ENCODE data around the gene RPTOR. TPM values are rescaled to one million over a fixed set of nuclear protein-coding genes. Genes with fewer than 3 reads are reported as not detected.

The RPTOR gene
- total RNA-seq, 4 donors from 2014 or later = 34.1 to 65.8 (median 43.6) TPM

- intact Hi-C loops (cut with DNase I) = loop anchor here (10.0 kb wide), 1 partner anchor 412 kb away; no protein-coding TSS in a partner anchor
- 39% methylated on average over 11 of the region's 18 CpGs for WGBS
- no peak for DNase-seq (ENCODE audit: extremely low spot score)
Measured at GRCh38 chr17:80986816-80987475, 442.3 kb downstream of the RPTOR start.

GRCh38 chr17:80987941-80988461 lies 443.4 kb downstream of the RPTOR start:
- DNase-seq (ENCODE audit: extremely low spot score) = no peak
- H3K4me1 ChIP-seq = peaks cover 23 to 66% (median 62%) of the 10 kb centered on the region in 4 donors
- intact Hi-C loops (cut with DNase I) = loop anchor here (10.0 kb wide), 1 partner anchor 413 kb away; no protein-coding TSS in a partner anchor
- H3K27ac ChIP-seq (replicated peaks in 1 of 4) = peak overlapping the region in 2 of 4 donors; percentile 28 to 67
- WGBS = 70% methylated on average over 4 of the region's 16 CpGs
- no peaks in the 10 kb centered on the region for H3K9me3 ChIP-seq
- TF ChIP-seq POLR2AphosphoS5 (IDR thresholded peaks at IDR 0.05) (no peak), EP300 (IDR thresholded peaks at IDR 0.05) (no peak), CTCF (IDR thresholded peaks at IDR 0.05) (no peak), POLR2A (IDR thresholded peaks at IDR 0.05; ENCODE audit: low read depth) (no peak)
- no peak overlapping the region for H3K4me3 ChIP-seq
- H3K36me3 ChIP-seq = no peaks in the 10 kb centered on the region
- H3K27me3 ChIP-seq = no peaks in the 10 kb centered on the region

More at GRCh38 chr17:80986816-80987475, 442.3 kb downstream of the RPTOR start:
- TF ChIP-seq EP300 (IDR thresholded peaks at IDR 0.05) = no peak
- Histone ChIP-seq H3K9me3 (no peaks in the 10 kb centered on the region), H3K4me1 (peaks cover 17 to 56% (median 53%) of the 10 kb centered on the region in 4 donors), H3K36me3 (no peaks in the 10 kb centered on the region), H3K27me3 (no peaks in the 10 kb centered on the region), H3K4me3 (no peak overlapping the region), H3K27ac (replicated peaks in 1 of 4) (peak overlapping the region in 3 of 4 donors; percentile 7 to 67 (median 28))

GRCh38 chr17:80989586-80989913 lies 444.9 kb downstream of the RPTOR start:
- Histone ChIP-seq H3K27ac (replicated peaks in 1 of 4) (no peak overlapping the region), H3K9me3 (no peaks in the 10 kb centered on the region), H3K27me3 (no peaks in the 10 kb centered on the region), H3K4me3 (peak overlapping the region in 1 of 4 donors; percentile 29), H3K4me1 (peaks cover 31 to 72% (median 69%) of the 10 kb centered on the region in 4 donors), H3K36me3 (peaks cover 0 to 10% (median 5%) of the 10 kb centered on the region in 4 donors)
- no peak for DNase-seq (ENCODE audit: extremely low spot score)
- TF ChIP-seq POLR2A (IDR thresholded peaks at IDR 0.05; ENCODE audit: low read depth) (no peak), CTCF (IDR thresholded peaks at IDR 0.05) (no peak), POLR2AphosphoS5 (IDR thresholded peaks at IDR 0.05) (no peak), EP300 (IDR thresholded peaks at IDR 0.05) (no peak)
- WGBS = 66% methylated on average over 11 of the region's 11 CpGs
- intact Hi-C loops (cut with DNase I) = loop anchor here (10.0 kb wide), 1 partner anchor 415 kb away; no protein-coding TSS in a partner anchor

GRCh38 chr17:80990921-80991644 lies 446.4 kb downstream of the RPTOR start:
- H3K9me3 ChIP-seq = no peaks in the 10 kb centered on the region
- intact Hi-C loops (cut with DNase I) = loop anchor here (2.0 kb wide), 1 partner anchor 110 kb away; no protein-coding TSS in a partner anchor
- peaks cover 31 to 65% (median 61%) of the 10 kb centered on the region in 4 donors for H3K4me1 ChIP-seq
- H3K36me3 ChIP-seq = peaks cover 13 to 23% (median 18%) of the 10 kb centered on the region in 4 donors
- WGBS = 52% methylated on average over 22 of the region's 22 CpGs
- peak overlapping the region; percentile 94 to 100 (median 98) for H3K4me3 ChIP-seq
- TF ChIP-seq POLR2A (IDR thresholded peaks at IDR 0.05; ENCODE audit: low read depth) (no peak), CTCF (IDR thresholded peaks at IDR 0.05) (no peak), EP300 (IDR thresholded peaks at IDR 0.05) (no peak), POLR2AphosphoS5 (IDR thresholded peaks at IDR 0.05) (no peak)
- H3K27me3 ChIP-seq = no peaks in the 10 kb centered on the region
- DNase-seq (ENCODE audit: extremely low spot score) = no peak
- peak overlapping the region; percentile 52 to 76 (median 74) for H3K27ac ChIP-seq (replicated peaks in 1 of 4)

GRCh38 chr17:80991645-80992076 lies 447.0 kb downstream of the RPTOR start, which contains the start of gene CHMP6:
Gene CHMP6 (plus strand): TSS chr17:80991841. CDS start chr17:80991919, 78 bp downstream.
- TF ChIP-seq EP300 (IDR thresholded peaks at IDR 0.05) (no peak), CTCF (IDR thresholded peaks at IDR 0.05) (peak; percentile 39 to 75 (median 44)), POLR2A (IDR thresholded peaks at IDR 0.05; ENCODE audit: low read depth) (no peak), POLR2AphosphoS5 (IDR thresholded peaks at IDR 0.05) (peak in 1 of 2 donors; percentile 57)
- WGBS = 0% methylated on average over 14 of the region's 66 CpGs
- peak within 1 kb of the TSS; percentile 52 to 76 (median 74) for H3K27ac ChIP-seq (replicated peaks in 1 of 4)
- H3K36me3 ChIP-seq = peaks cover 18 to 29% (median 23%) of the 10 kb centered on the region in 4 donors
- intact Hi-C loops (cut with DNase I) = loop anchor here (2.0 kb wide), 1 partner anchor 109 kb away; no protein-coding TSS in a partner anchor
- no peak for DNase-seq (ENCODE audit: extremely low spot score)
- no peaks in the 10 kb centered on the region for H3K27me3 ChIP-seq
- H3K4me3 ChIP-seq = peak within 1 kb of the TSS; percentile 94 to 100 (median 98)
- no peaks in the 10 kb centered on the region for H3K9me3 ChIP-seq
- peaks cover 31 to 65% (median 61%) of the 10 kb centered on the region in 4 donors for H3K4me1 ChIP-seq

Data from esophagus muscularis mucosa (tissue), 4 donors.